Stomach smooth muscle (tissue), 2 donors: ENCODE results near the gene ARL17B.
"Not testable (repeated sequence)": the region's sequence is repeated elsewhere in the genome, so short reads cannot be mapped to it uniquely, and the experiment has no call there.

Experiments
- H3K27ac ChIP-seq: one replicate; pipeline ENCODE4 v1.7.0; 2013; ENCODE audit warnings: mild to moderate bottlenecking, low read length, inconsistent platforms
- H3K27me3 ChIP-seq, 2 donors: one replicate each; pipeline ENCODE4 v1.7.0; 2013; ENCODE audit warnings: low read length in 2 of 2; ENCODE audit not compliant: insufficient read depth in 2 of 2, control insufficient read depth in 1 of 2
- H3K36me3 ChIP-seq, 2 donors: one replicate each; pipeline ENCODE4 v1.7.0; 2013; ENCODE audit warnings: low read length in 2 of 2; ENCODE audit not compliant: control insufficient read depth in 2 of 2, insufficient read depth in 2 of 2
- H3K4me1 ChIP-seq: one replicate; pipeline ENCODE4 v1.7.0; 2013; ENCODE audit warnings: low read length; ENCODE audit not compliant: control insufficient read depth, insufficient read depth
- H3K4me3 ChIP-seq, 2 donors: one replicate each; pipeline ENCODE4 v1.7.0; 2013; ENCODE audit warnings: low read length in 2 of 2
- H3K9ac ChIP-seq, 2 donors: one replicate each; pipeline ENCODE4 v1.7.0; 2013; ENCODE audit warnings: low read length in 2 of 2, mild to moderate bottlenecking in 1 of 2
- H3K9me3 ChIP-seq, 2 donors: one replicate each; pipeline ENCODE4 v1.7.0; 2013; ENCODE audit warnings: low read length in 2 of 2; ENCODE audit not compliant: control insufficient read depth in 2 of 2
- donor health status: healthy.
- donor health status: Pancreatic carcinoma.

The ARL17B gene

DNA sequence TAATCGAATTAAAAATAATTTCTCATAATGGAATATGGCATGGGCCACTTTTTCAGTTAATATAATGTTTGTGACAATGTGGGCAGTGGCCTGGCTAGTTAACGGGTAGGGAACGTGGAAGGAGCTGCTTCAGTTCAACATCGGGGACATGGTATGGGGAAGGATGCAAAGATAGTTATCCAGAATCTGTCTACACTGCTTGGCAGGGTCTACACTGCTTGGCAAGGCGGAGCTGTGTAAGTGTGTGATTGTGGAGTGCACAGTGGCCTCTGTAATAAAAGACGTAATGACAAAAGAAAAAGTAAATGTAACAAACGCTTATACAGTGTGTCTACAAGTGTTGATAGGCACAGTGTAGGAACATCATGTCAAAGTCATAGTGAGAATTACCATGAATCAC, 74.0 kb downstream of the ARL17B start:
- not testable (repeated sequence) for H3K36me3 ChIP-seq, H3K27me3 ChIP-seq, H3K4me1 ChIP-seq, H3K9me3 ChIP-seq, H3K4me3 ChIP-seq, H3K9ac ChIP-seq, H3K27ac ChIP-seq

GRCh38 chr17:46286764-46287221, 74.8 kb downstream of the ARL17B start:
- not testable (repeated sequence) for H3K4me3 ChIP-seq, H3K36me3 ChIP-seq, H3K9ac ChIP-seq, H3K27me3 ChIP-seq, H3K9me3 ChIP-seq, H3K4me1 ChIP-seq, H3K27ac ChIP-seq

- not testable (repeated sequence) for H3K4me1 ChIP-seq, H3K27ac ChIP-seq, H3K4me3 ChIP-seq, H3K27me3 ChIP-seq, H3K9me3 ChIP-seq, H3K9ac ChIP-seq, H3K36me3 ChIP-seq
Measured at GRCh38 chr17:46285500-46285899, 76.1 kb downstream of the ARL17B start.

DNA sequence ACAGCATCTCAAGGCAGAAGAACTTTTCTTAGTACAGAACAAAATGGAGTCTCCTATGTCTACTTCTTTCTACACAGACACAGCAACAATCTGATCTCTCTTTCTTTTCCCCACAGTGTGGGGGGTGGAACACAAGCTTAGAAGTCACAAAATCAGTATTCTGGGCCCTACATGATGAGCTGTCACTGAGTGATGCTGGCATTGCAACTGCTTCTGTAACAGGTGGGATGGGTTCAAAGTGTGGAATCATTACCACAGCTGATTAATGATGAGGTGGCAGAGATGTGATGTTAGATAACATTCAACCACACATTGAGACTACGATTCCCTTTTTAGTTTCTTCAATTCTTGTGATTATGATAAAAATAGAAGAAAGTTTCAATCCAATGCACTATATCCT, 77.1 kb downstream of the ARL17B start:
- not testable (repeated sequence) for H3K27me3 ChIP-seq, H3K4me3 ChIP-seq, H3K36me3 ChIP-seq, H3K9me3 ChIP-seq, H3K27ac ChIP-seq, H3K4me1 ChIP-seq, H3K9ac ChIP-seq

- not testable (repeated sequence) for H3K27me3 ChIP-seq, H3K9me3 ChIP-seq, H3K4me1 ChIP-seq, H3K27ac ChIP-seq, H3K4me3 ChIP-seq, H3K9ac ChIP-seq, H3K36me3 ChIP-seq
Measured at GRCh38 chr17:46282635-46283034, 78.9 kb downstream of the ARL17B start.

DNA sequence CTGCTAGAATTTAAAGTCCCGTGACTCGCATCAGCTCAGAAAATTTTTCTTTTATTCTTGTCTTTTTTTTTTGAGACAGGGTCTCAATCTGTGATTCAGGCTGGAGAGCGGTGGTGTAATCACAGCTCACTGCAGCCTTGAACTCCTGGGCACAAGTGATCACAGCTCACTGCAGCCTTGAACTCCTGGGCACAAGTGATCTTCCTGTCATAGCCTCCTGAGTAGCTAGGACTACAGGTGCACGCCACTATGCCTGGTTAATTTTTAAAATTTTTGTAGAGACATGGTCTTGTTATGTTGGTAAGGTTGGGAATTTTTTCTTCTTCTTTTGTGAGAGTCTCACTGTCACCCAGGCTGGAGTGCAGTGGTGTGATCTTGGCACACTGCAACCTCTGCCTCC, 80.2 kb downstream of the ARL17B start:
- H3K36me3 ChIP-seq, H3K9ac ChIP-seq, H3K4me1 ChIP-seq, H3K27me3 ChIP-seq, H3K27ac ChIP-seq, H3K9me3 ChIP-seq, H3K4me3 ChIP-seq: not testable (repeated sequence)

GRCh38 chr17:46276728-46277479, 84.7 kb downstream of the ARL17B start:
- not testable (repeated sequence) for H3K27ac ChIP-seq, H3K4me1 ChIP-seq, H3K36me3 ChIP-seq, H3K4me3 ChIP-seq, H3K9me3 ChIP-seq, H3K9ac ChIP-seq, H3K27me3 ChIP-seq

GRCh38 chr17:46274238-46274637, 87.3 kb downstream of the ARL17B start:
- no peaks in the 10 kb centered on the region for H3K36me3 ChIP-seq
- no peak overlapping the region for H3K4me3 ChIP-seq
- H3K27ac ChIP-seq = no peak overlapping the region
- no peak overlapping the region for H3K9ac ChIP-seq
- H3K4me1 ChIP-seq = no peaks in the 10 kb centered on the region
- no peaks in the 10 kb centered on the region for H3K27me3 ChIP-seq
- H3K9me3 ChIP-seq = no peaks in the 10 kb centered on the region

- Histone ChIP-seq H3K9me3 (no peaks in the 10 kb centered on the region), H3K27me3 (no peaks in the 10 kb centered on the region), H3K4me1 (no peaks in the 10 kb centered on the region), H3K27ac (no peak overlapping the region), H3K36me3 (no peaks in the 10 kb centered on the region), H3K9ac (no peak overlapping the region), H3K4me3 (no peak overlapping the region)
Measured at GRCh38 chr17:46273541-46274236, 87.9 kb downstream of the ARL17B start.

GRCh38 chr17:46270032-46270431, 91.5 kb downstream of the ARL17B start:
- no peak overlapping the region for H3K27ac ChIP-seq
- H3K9ac ChIP-seq = no peak overlapping the region
- H3K27me3 ChIP-seq = no peaks in the 10 kb centered on the region
- no peak overlapping the region for H3K4me3 ChIP-seq
- peaks cover 10% of the 10 kb centered on the region for H3K4me1 ChIP-seq
- no peaks in the 10 kb centered on the region for H3K9me3 ChIP-seq
- H3K36me3 ChIP-seq = no peaks in the 10 kb centered on the region
